Ureter (tissue), 1 donor: ENCODE results near the gene ERP44. TPM values are rescaled to one million over a fixed set of nuclear protein-coding genes. Genes with fewer than 3 reads are reported as not detected.
A peak's percentile ranks its signal among the peaks of the same experiment; 100 is the strongest.
"Not testable (repeated sequence)": the region's sequence is repeated elsewhere in the genome, so short reads cannot be mapped to it uniquely, and the experiment has no call there.

Experiments
- DNase-seq: peaks from one replicate; pipeline ENCODE4 v3.0.0-alpha.2; 2020; ENCODE audit warnings: low spot score
- total RNA-seq: library from RNA; stranded (reverse); gene quantifications from one replicate; pipeline ENCODE4 v1.2.4, GENCODE V29; 2023
- donor health status: DM: yes; HTN: yes; CAD: no.

Gene ERP44
- total RNA-seq, 1 donor from 2014 or later = 21.4 TPM

GRCh38 chr9:100067990-100068389 is 30.8 kb downstream of the ERP44 start:
- not testable (repeated sequence) for DNase-seq

DNA sequence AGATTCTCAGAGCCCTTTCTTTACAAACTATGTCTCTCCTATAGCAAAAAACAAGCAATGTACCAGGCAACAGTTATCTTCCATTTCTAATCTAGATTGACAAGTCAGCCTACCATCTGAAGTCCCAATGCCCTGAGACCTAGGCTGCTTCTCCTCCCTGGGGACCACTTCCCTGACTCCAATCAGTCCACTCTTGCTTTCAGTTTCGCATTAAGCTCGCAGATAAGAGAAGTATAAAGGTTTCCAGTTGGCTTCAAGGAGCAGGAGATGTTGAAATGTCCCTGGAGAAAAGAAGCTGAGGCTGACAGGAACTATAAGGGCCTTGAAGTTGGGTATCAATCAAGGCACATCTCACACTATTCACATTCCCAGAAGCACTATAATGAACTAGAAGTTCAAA is 32.3 kb downstream of the ERP44 start:
- DNase-seq = no peak

GRCh38 chr9:100064872-100065581 is 33.8 kb downstream of the ERP44 start:
- DNase-seq = no peak

DNA sequence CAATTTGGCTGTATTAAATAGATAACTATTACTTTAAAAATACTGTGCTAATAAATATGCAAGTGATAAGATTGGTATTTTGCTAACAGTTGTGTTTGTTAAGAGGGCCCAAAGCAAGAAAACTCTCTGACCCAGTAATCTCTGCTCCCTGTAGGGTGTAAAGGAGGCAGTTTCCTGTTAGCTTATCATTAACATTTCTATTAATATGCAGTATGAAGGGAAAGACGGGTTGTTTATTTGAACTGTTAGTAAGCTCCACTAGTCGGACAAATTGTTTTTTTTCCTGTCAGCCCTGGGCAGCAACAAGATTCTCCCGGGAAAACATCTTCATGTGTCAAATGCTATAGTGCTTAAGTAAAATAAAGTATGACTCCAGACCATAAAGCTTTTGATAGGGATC is 35.6 kb downstream of the ERP44 start:
- DNase-seq = no peak

GRCh38 chr9:100062683-100063082 is 36.1 kb downstream of the ERP44 start:
- not testable (repeated sequence) for DNase-seq

DNA sequence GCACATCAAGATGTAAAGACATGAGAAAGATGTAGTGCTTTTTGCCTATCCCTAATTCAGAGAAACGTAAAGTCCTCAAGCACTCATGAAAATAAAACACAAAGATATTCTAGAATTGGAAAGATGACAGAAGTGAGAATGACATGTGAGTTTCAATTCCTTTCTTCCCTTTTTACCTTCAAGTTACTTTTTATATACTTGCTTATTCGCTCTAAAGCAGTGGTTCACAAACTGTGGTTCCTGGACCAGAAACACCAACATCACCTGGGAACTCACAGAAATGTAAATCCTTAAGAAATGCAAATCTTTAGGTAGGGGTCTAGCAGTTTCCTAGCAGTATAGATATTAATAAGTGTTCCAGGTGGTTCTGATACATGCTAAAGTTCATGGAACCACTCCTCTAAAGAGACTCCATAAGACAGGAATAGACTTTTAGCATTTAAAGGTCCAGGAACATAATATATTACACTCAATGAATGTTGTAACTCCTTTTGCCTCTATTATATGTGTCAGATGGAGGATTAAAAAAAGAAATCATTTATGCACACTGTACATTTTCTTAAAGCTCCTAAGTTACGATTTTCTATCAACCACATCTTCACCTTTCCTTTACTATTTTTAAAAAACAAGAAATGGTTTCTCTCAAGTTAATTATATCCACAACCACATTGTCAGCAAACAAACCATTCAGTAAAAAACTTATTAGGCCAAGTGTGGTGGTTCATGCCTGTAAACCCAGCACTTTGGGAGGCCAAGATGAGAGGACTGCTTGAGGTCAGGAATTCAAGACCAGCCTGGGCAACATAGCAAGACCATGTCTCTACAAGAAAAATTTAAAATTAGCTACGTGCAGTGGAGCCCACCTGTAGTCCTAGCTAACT is 39.9 kb downstream of the ERP44 start:
- no peak for DNase-seq

- DNase-seq = no peak
Observed at GRCh38 chr9:100057624-100058023, 41.2 kb downstream of the ERP44 start.

- no peak for DNase-seq
Observed at GRCh38 chr9:100056561-100056960, 42.2 kb downstream of the ERP44 start.

DNA sequence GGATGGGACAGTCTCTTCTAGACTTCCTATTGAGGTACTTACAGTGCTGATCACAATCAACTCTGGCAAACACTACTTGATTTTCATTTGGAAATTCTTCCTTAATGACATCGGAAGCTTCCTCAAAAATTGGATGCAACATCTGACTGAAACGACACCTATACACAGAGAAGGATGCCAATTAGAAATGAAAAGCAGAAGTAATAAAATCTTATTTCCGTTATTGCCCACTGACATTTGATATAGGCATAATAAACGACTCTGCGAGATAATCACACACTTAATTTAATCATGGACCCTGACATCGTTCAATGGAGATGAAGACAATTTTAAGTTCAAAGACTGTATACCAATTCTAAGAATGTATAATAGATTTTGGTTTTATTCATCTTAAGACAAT is 46.4 kb downstream of the ERP44 start:
- no peak for DNase-seq

DNA sequence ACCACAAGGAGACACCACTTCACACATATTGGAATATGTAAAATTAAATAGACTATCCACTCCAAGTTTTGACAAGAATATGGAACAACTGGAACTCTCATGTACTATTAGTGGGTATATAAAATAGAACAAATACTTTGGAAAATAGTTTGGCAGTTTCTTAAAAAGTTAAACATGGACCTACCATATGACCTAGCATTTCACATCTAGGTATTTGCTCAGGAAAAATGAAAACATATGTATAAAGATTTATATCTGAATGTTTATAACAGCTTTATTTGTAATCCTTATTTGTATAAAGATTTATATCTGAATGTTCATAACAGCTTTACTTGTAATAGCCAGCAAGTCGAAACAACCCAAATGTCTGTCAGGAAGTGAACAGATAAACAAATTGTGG is 49.2 kb downstream of the ERP44 start:
- no peak for DNase-seq

- no peak for DNase-seq
Observed at GRCh38 chr9:100038472-100038871, 60.3 kb downstream of the ERP44 start.

DNA sequence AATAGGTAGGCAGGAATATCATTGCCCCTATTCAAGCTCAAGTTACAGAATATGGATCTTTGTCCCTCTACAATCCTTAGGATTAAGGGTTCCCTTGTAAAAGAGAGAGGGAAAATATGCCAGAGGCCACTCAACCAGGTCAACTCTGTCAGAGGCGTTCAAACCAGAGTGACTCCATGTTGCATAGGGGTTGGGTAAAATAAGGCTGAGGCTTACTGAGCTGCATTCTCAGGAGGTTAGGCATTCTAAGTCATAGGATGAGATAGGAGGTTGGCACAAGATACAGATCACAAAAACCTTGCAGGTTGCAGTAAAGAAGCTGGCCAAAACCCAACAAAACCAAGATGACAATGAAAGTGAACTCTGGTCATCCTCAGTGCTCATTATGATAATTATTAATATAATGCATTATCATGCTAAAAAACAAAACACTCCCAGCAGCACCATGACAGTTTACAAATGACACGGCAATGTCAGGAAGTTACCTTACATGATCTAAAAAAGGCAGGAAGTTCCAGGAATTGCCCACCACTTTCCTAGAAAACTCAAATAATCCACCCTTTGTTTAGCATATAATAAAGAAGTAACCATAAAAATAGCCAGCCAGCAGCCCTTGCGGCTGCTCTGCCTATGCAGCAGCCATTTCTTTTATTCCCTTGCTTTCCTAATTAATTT is 64.8 kb downstream of the ERP44 start:
- DNase-seq = no peak

GRCh38 chr9:100030548-100030947 is 68.3 kb downstream of the ERP44 start:
- DNase-seq = no peak

DNA sequence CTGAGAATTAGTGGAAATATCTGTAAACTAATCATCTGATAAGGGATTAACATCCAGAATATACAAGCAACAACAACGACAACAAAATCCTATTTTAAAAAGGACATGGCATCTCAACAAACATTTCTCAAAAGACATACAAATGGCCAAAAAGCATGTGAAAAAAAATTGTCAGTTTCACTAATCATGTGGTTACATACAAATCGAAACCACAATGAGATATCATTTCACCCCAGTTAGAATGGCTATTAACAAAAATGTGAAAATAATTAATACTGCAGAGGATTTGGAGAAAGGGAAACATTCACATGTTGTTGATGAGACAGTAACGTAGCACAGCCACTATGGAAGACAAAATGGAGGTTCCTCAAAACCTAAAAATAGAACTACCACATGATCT is 69.5 kb downstream of the ERP44 start:
- no peak for DNase-seq

GRCh38 chr9:100028201-100028784 is 70.5 kb downstream of the ERP44 start:
- DNase-seq = peak; percentile 67

DNA sequence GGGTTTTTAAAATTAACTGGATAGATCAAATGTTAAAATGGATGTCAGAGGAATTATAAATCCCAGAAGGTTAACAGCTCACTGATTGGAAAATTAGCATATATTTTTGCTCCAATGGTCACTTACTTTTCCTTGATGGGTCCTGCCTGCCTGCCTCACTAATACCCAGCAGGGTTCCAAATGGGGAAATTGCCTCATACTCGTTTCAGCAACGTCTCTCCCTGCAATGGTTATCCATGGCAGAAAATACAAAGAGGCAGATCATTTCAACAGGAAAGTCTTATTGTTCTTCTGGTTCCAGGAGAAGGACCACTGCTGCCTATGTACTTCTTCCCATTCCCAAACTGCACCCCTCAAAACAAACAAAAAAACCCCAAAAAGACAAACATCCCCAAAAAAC is 71.3 kb downstream of the ERP44 start:
- DNase-seq = no peak

DNA sequence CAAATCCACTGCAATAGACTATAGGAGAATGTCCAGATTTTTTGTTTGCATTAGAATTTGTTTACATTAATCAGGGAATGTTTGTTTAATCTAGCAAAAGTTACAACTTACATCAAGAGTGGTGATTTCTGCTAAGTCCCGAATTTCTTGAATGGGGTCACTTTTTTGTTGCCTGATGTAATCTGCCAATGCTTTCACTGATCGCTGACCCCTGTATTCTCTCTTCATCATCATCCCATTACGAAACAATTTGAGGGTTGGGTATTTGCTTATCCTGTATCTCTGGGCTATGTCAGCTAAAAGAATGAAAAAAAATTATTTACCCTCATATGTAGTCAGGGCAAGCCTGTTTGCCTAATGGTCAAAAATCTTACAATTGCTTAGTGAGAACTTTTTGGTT is 76.9 kb downstream of the ERP44 start:
- no peak for DNase-seq

DNA sequence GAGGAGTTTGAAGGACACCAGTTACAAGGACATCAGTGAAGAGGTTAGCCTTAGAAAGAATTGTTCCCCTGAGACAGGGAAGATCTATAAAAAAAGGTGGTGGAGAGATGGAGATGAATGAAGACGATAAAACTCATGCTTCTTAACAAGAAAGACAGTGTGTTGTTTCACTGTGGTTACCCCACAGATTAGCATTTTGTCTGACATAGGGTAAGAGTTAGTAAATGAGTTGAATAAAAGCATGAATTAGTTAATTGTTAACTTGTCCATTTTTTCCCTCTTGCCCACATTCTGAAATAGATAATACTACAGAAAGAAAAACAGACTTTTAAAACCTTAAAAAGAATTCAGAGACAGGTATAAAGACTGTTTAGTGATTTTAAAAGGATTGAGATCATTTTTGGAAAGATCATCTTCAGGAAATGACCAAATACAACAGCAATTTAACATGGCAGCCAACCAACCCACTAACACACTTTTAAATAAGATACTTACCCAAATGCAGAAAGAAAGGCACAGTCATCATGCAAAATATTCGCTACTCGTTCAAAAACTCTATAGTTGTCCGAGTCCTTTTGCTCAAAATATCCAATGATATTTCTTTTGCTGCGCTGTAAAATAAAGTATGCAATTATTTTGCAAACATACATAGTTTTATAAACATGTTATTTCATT is 78.5 kb downstream of the ERP44 start:
- DNase-seq = no peak

DNA sequence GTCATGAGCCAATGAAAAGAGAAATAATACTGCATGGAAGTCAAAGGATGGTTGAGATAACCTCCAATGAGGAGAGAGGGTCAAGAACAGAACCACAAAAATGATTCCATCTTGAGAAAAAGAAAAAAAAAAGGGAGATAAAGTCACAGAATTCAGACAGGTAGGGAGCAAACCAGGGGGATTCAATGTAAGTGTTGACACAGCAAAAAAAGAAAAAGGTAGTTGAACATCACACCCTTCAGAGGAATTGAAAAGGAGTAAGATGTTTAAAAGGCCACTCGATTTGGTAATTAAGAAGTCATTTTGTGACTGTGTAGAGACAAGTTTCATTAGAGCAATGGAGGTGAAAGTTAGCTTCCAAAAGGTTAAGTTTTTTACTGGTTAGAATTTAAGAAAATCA is 79.3 kb downstream of the ERP44 start:
- no peak for DNase-seq

GRCh38 chr9:100014846-100015245 is 84.0 kb downstream of the ERP44 start:
- no peak for DNase-seq

GRCh38 chr9:100013573-100013972 is 85.2 kb downstream of the ERP44 start:
- DNase-seq = no peak

DNA sequence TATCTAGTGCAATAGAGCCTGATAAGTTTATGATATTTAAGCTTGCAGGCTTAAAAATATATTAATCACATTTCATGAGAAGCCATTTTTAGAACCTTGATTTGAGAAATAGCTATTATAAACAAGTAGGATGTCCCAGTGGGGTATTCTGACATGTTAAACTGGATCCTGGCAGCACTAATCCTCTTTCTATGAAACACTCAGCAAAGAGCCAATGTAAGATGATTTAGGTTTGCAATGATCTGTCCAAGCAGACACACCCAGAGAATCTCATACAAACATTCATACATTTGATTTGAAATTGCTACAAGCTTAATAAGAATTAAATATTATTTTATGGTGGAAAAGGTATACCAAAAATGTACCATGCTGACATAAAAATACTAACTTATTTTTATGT is 86.5 kb downstream of the ERP44 start:
- DNase-seq = no peak
